Measurements from ENCODE around the gene HDHD5. TPM values are rescaled to one million over a fixed set of nuclear protein-coding genes. Genes with fewer than 3 reads are reported as not detected.

Gene HDHD5
- total RNA-seq, 1 experiment from 2014 or later: 37.2 TPM

DNA sequence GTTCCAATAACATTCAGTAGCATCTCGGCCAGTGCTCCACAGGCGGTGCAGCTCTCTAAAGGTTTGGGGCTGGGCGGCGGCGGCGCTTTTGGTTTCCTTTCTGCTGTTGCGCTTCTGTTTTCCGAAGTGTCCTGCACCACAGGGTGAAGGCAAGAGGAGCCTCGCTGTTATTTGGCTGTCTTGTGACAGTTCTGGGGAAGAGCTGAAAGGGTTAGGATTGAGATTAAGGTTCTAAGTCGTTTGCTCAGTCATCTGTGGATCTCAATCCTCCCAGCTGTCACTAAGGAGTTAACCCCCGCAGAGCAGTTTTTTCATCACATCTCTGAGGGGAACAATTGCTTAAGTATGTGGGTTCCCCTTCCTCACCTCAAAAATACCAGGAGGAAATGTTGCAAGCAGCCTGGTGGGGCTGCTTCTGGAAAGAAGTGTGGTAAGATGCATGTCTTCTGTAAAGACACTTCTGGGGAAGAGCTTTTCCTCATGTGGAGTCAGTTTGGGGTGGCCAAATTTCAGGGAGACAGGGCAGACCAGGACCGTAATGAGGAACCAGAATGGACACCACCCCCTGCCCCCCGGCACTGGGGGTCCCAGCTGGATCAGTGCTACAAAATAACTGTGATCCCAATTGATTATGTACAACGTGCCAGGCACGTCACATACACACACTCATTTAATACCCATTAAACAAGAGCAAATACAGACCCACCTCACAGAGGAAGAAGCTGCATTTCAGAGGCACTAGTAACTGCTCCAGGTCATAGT lies 52.1 kb downstream of the HDHD5 start:
- ATAC-seq (no peak), DNase-seq (ENCODE audit: low read depth, low spot score) (no peak)
- ChIA-PET CTCF (interaction anchor here (0.6 kb wide), 1 partner anchor 65 kb away, joined by 9 read pairs; no protein-coding TSS in a partner anchor), POLR2A (no interaction called here)
- Histone ChIP-seq H3K4me1 (ENCODE audit: control insufficient read depth, insufficient read depth, low read length) (no peaks in the 10 kb centered on the region), H3K27ac (ENCODE audit: low read length) (no peak overlapping the region), H3K4me3 (ENCODE audit: low read depth in 2 of 2, low read length in 2 of 2) (no peak overlapping the region), H3K27me3 (ENCODE audit: control insufficient read depth, insufficient read depth, low read length) (no peaks in the 10 kb centered on the region), H3K36me3 (ENCODE audit: control insufficient read depth, insufficient read depth, low read length) (no peaks in the 10 kb centered on the region), H3K9me3 (ENCODE audit: control insufficient read depth, insufficient read depth, low read depth, low read length) (no peaks in the 10 kb centered on the region)
- BruUV-seq (replicated peaks): no TSS peak
- TF ChIP-seq SIN3A (IDR thresholded peaks at IDR 0.05; ENCODE audit: borderline replicate concordance, insufficient read depth, low read depth, low read length) (no peak), TCF7L2 (IDR thresholded peaks at IDR 0.05; ENCODE audit: low read depth, low read length) (no peak)
- TF ChIP-seq, protein P1, sequence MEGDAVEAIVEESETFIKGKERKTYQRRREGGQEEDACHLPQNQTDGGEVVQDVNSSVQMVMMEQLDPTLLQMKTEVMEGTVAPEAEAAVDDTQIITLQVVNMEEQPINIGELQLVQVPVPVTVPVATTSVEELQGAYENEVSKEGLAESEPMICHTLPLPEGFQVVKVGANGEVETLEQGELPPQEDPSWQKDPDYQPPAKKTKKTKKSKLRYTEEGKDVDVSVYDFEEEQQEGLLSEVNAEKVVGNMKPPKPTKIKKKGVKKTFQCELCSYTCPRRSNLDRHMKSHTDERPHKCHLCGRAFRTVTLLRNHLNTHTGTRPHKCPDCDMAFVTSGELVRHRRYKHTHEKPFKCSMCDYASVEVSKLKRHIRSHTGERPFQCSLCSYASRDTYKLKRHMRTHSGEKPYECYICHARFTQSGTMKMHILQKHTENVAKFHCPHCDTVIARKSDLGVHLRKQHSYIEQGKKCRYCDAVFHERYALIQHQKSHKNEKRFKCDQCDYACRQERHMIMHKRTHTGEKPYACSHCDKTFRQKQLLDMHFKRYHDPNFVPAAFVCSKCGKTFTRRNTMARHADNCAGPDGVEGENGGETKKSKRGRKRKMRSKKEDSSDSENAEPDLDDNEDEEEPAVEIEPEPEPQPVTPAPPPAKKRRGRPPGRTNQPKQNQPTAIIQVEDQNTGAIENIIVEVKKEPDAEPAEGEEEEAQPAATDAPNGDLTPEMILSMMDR (IDR thresholded peaks at IDR 0.05): no peak
- in situ Hi-C loops (cut with HindIII; ENCODE audit: low pct_unique_long_range_greater_than_20kb, low sequenced_read_pairs): no loop called here
- intact Hi-C loops (cut with micrococcal nuclease; ENCODE audit: unreplicated experiment): no loop called here

DNA sequence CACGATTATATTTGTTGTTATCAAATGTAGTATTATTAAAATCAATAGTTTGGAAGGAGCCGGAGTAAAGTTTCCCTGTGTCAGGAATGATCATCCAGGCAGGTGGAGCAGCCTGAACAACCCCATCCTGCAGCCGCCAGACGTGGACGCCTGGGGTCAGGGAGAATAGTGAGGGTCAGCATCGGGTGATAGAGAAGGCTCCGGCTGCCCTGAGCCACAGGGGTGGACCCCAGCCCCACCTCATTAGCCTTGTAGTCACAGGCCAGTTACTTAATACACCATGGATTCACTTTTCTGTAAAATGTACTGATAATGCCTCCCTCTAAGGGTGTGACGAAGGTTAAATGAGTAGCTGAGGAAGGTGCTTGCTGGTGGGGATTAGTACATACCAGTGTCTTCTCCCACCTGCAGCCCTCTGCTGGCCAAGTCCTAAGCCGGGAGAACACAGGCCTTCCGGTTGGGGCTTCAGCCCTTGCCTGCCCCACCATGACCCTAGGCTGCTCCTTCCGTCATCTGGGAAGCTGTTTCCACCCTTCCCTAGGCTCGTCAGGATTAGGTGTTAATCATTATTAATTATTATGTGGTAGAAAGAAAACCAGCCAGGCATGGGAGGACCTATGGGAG lies 52.8 kb downstream of the HDHD5 start:
- DNase-seq (ENCODE audit: low read depth, low spot score): no peak
- POLR2A ChIA-PET: no interaction called here
- ATAC-seq: no peak
- no peaks in the 10 kb centered on the region for H3K4me1 ChIP-seq (ENCODE audit: control insufficient read depth, insufficient read depth, low read length)
- CTCF ChIA-PET: interaction anchor here (0.6 kb wide), 1 partner anchor 65 kb away, joined by 9 read pairs; no protein-coding TSS in a partner anchor
- TF ChIP-seq, protein P2, sequence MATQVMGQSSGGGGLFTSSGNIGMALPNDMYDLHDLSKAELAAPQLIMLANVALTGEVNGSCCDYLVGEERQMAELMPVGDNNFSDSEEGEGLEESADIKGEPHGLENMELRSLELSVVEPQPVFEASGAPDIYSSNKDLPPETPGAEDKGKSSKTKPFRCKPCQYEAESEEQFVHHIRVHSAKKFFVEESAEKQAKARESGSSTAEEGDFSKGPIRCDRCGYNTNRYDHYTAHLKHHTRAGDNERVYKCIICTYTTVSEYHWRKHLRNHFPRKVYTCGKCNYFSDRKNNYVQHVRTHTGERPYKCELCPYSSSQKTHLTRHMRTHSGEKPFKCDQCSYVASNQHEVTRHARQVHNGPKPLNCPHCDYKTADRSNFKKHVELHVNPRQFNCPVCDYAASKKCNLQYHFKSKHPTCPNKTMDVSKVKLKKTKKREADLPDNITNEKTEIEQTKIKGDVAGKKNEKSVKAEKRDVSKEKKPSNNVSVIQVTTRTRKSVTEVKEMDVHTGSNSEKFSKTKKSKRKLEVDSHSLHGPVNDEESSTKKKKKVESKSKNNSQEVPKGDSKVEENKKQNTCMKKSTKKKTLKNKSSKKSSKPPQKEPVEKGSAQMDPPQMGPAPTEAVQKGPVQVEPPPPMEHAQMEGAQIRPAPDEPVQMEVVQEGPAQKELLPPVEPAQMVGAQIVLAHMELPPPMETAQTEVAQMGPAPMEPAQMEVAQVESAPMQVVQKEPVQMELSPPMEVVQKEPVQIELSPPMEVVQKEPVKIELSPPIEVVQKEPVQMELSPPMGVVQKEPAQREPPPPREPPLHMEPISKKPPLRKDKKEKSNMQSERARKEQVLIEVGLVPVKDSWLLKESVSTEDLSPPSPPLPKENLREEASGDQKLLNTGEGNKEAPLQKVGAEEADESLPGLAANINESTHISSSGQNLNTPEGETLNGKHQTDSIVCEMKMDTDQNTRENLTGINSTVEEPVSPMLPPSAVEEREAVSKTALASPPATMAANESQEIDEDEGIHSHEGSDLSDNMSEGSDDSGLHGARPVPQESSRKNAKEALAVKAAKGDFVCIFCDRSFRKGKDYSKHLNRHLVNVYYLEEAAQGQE (IDR thresholded peaks at IDR 0.05; ENCODE audit: insufficient read depth in 1 of 2, low read depth in 2 of 2, low read length in 1 of 2): no peak
- TF ChIP-seq SIN3A (IDR thresholded peaks at IDR 0.05; ENCODE audit: borderline replicate concordance, insufficient read depth, low read depth, low read length) (no peak), POLR2AphosphoS5 (IDR thresholded peaks at IDR 0.05; ENCODE audit: low read depth, low read length) (no peak), TCF7L2 (IDR thresholded peaks at IDR 0.05; ENCODE audit: low read depth, low read length) (no peak)
- intact Hi-C loops (cut with micrococcal nuclease; ENCODE audit: unreplicated experiment): no loop called here
- no peak overlapping the region for H3K27ac ChIP-seq (ENCODE audit: low read length)
- no peaks in the 10 kb centered on the region for H3K27me3 ChIP-seq (ENCODE audit: control insufficient read depth, insufficient read depth, low read length)
- in situ Hi-C loops (cut with HindIII; ENCODE audit: low pct_unique_long_range_greater_than_20kb, low sequenced_read_pairs): no loop called here
- no peaks in the 10 kb centered on the region for H3K9me3 ChIP-seq (ENCODE audit: control insufficient read depth, insufficient read depth, low read depth, low read length)
- BruUV-seq (replicated peaks): no TSS peak
- no peaks in the 10 kb centered on the region for H3K36me3 ChIP-seq (ENCODE audit: control insufficient read depth, insufficient read depth, low read length)
- H3K4me3 ChIP-seq (ENCODE audit: low read depth in 2 of 2, low read length in 2 of 2): no peak overlapping the region

All from Panc1 (cell line).